Measurements from ENCODE around the gene PHRF1. TPM values are rescaled to one million over a fixed set of nuclear protein-coding genes. Genes with fewer than 3 reads are reported as not detected.

PHRF1 gene
- total RNA-seq, 2 donors from 2014 or later = 31.3 to 39.6 TPM

DNA sequence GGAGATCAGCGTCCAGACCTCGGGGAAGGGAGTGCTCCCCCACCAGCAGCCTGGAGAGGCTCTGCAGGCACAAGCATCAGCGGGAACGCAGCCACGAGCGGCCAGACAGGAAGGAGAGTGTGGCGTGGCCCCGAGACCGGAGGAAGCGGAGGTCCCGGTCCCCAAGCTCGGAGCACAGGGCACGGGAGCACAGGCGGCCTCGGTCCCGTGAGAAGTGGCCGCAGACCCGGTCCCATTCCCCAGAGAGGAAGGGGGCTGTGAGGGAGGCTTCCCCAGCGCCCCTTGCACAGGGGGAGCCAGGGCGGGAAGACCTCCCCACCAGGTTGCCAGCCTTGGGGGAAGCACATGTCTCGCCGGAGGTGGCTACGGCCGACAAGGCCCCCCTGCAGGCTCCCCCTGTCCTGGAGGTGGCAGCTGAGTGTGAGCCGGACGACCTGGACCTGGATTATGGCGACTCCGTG is 32.6 kb downstream of the PHRF1 start:
- Histone ChIP-seq H3K4me3 (no peak overlapping the region), H3K36me3 (peaks cover 92% of the 10 kb centered on the region), H3K27ac (no peak overlapping the region), H3K27me3 (replicated peaks; ENCODE audit: insufficient read depth) (no peaks in the 10 kb centered on the region), H3K4me1 (ENCODE audit: control insufficient read depth in 1 of 2, low read depth in 2 of 2) (peaks cover under 1 to 2% of the 10 kb centered on the region in 2 donors), H3K9me3 (no peaks in the 10 kb centered on the region)
- DNase-seq (ENCODE audit: low spot score) = no peak
- ATAC-seq (ENCODE audit: insufficient number of reproducible peaks, low FRiP score, low read depth) = no peak
- TF ChIP-seq, protein P1, sequence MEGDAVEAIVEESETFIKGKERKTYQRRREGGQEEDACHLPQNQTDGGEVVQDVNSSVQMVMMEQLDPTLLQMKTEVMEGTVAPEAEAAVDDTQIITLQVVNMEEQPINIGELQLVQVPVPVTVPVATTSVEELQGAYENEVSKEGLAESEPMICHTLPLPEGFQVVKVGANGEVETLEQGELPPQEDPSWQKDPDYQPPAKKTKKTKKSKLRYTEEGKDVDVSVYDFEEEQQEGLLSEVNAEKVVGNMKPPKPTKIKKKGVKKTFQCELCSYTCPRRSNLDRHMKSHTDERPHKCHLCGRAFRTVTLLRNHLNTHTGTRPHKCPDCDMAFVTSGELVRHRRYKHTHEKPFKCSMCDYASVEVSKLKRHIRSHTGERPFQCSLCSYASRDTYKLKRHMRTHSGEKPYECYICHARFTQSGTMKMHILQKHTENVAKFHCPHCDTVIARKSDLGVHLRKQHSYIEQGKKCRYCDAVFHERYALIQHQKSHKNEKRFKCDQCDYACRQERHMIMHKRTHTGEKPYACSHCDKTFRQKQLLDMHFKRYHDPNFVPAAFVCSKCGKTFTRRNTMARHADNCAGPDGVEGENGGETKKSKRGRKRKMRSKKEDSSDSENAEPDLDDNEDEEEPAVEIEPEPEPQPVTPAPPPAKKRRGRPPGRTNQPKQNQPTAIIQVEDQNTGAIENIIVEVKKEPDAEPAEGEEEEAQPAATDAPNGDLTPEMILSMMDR (IDR thresholded peaks at IDR 0.05) = no peak

DNA sequence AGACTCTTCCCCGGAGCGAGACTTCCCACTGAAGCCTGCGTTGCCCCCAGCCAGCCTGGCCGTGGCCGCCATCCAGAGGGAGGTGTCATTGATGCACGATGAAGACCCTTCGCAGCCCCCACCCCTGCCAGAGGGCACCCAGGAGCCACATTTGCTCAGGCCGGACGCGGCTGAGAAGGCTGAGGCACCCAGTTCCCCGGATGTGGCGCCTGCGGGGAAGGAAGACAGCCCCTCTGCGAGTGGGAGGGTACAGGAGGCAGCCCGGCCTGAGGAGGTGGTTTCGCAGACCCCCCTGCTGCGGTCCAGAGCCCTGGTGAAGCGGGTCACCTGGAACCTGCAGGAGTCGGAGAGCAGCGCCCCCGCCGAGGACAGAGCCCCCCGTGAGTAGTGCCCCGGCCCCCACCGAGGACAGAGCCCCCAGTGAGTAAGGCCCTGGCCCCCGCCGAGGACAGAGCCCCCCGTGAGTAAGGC is 33.1 kb downstream of the PHRF1 start:
- no peaks in the 10 kb centered on the region for H3K9me3 ChIP-seq
- no peaks in the 10 kb centered on the region for H3K27me3 ChIP-seq (replicated peaks; ENCODE audit: insufficient read depth)
- DNase-seq (ENCODE audit: low spot score) (no peak), ATAC-seq (ENCODE audit: insufficient number of reproducible peaks, low FRiP score, low read depth) (no peak)
- peaks cover 87% of the 10 kb centered on the region for H3K36me3 ChIP-seq
- peaks cover 4 to 7% of the 10 kb centered on the region in 2 donors for H3K4me1 ChIP-seq (ENCODE audit: control insufficient read depth in 1 of 2, low read depth in 2 of 2)
- H3K27ac ChIP-seq = no peak overlapping the region
- no peak overlapping the region for H3K4me3 ChIP-seq
- TF ChIP-seq, protein P1 (IDR thresholded peaks at IDR 0.05) = no peak

DNA sequence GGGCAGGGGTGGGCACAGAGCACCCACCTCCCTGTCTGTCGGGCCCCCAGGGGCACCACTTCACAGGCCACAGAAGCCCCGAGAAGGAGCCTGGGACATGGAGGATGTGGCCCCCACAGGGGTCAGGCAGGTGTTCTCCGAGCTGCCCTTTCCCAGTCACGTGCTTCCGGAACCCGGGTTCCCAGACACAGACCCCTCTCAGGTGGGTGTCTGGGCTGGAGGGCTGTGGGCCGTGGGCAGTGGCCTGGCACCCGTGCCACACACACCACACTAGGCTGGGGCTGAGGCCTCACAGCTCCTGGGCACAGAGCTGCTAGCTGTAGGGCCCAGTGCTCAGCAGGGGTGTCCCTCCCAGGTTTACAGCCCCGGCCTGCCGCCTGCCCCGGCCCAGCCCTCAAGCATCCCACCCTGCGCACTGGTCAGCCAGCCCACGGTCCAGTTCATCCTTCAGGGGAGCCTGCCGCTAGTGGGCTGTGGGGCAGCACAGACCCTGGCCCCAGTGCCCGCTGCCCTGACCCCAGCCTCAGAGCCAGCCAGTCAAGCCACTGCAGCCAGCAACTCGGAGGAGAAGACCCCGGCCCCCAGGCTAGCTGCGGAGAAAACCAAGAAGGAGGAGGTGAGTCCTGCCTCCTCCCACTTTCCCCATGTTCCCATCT is 34.0 kb downstream of the PHRF1 start:
- TF ChIP-seq, protein P1 (IDR thresholded peaks at IDR 0.05) = no peak
- peaks cover 13 to 16% of the 10 kb centered on the region in 2 donors for H3K4me1 ChIP-seq (ENCODE audit: control insufficient read depth in 1 of 2, low read depth in 2 of 2)
- DNase-seq (ENCODE audit: low spot score) (no peak), ATAC-seq (ENCODE audit: insufficient number of reproducible peaks, low FRiP score, low read depth) (no peak)
- peaks cover 78% of the 10 kb centered on the region for H3K36me3 ChIP-seq
- H3K27ac ChIP-seq = no peak overlapping the region
- H3K27me3 ChIP-seq (replicated peaks; ENCODE audit: insufficient read depth) = no peaks in the 10 kb centered on the region
- no peaks in the 10 kb centered on the region for H3K9me3 ChIP-seq
- no peak overlapping the region for H3K4me3 ChIP-seq

DNA sequence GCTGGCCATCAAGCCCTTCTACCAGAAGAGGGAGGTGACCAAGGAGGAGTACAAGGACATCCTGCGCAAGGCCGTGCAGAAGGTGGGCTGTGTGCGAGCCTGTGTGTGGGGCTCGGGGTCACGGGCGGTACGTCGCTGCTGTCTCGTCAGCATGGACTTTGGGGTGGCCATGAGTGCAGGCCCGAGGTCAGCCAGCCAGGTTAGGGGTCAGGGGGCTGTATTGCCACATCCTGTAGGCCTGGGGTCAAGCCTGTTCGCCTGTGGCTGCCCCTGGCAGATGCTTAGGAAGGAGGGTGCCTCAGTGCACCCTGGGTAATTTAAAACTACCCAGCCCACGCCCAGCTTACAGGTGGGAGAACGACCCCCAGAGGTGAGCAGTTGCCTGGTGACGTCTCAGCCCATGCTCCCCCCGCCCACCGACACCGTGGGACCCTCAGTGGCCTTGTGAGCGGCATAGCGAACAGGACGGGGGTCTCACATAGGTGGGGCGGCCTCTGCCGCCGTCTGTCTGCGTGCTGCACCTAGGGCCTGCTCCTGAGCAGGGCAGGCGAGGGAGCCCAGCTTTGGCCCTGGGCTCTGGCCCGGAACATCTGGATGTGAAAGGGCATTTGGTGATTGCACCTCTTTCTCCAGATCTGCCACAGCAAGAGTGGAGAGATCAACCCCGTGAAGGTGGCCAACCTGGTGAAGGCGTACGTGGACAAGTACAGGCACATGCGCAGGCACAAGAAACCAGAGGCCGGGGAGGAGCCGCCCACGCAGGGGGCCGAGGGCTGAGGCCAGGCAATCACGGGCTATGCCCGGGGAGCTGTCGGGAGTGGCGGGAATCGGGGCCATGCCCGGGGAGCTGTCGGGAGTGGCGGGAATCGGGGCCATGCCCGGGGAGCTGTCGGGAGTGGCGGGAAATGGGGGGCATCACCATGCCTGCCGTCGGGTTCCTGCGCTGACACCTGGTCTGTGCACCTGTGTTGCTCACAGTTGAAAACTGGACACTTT is 35.0 kb downstream of the PHRF1 start:
- Histone ChIP-seq H3K27me3 (replicated peaks; ENCODE audit: insufficient read depth) (no peaks in the 10 kb centered on the region), H3K9me3 (no peaks in the 10 kb centered on the region), H3K27ac (no peak overlapping the region), H3K4me1 (ENCODE audit: control insufficient read depth in 1 of 2, low read depth in 2 of 2) (peaks cover 14 to 20% of the 10 kb centered on the region in 2 donors), H3K36me3 (peaks cover 69% of the 10 kb centered on the region), H3K4me3 (no peak overlapping the region)
- TF ChIP-seq, protein P1 (IDR thresholded peaks at IDR 0.05) = no peak
- ATAC-seq (ENCODE audit: insufficient number of reproducible peaks, low FRiP score, low read depth) (no peak), DNase-seq (ENCODE audit: low spot score) (no peak)
